Heart right ventricle (tissue), 16 donors: ENCODE results near the gene PRR23A. TPM values are rescaled to one million over a fixed set of nuclear protein-coding genes. Genes with fewer than 3 reads are reported as not detected.

ENCODE experiments used
- ATAC-seq, 8 donors: fragments of 200-7000 bp; cut with Tn5 transposase; one replicate each; pipeline ENCODE4 v1.9.1; 2020; ENCODE audit warnings: mild to moderate bottlenecking in 8 of 8, moderate library complexity in 8 of 8, moderate number of reproducible peaks in 1 of 8
- DNase-seq, 2 donors: peaks; one replicate each; pipeline ENCODE4 v3.0.0-alpha.2; 2020
- H3K27ac ChIP-seq, 10 donors: fragments of 200-600 bp; sonication (generic) in 2 of 10; one replicate each; pipeline versions ENCODE4 v1.5.0 to v1.8.0; 2020 to 2022; ENCODE audit warnings: mild to moderate bottlenecking in 3 of 10
- H3K27me3 ChIP-seq, 7 donors: fragments of 200-600 bp; one replicate each; pipeline ENCODE4 v1.8.0; 2021 to 2022; ENCODE audit warnings: mild to moderate bottlenecking in 2 of 7
- H3K36me3 ChIP-seq, 9 donors: fragments of 200-600 bp; sonication (generic) in 1 of 9; one replicate each; pipeline versions ENCODE4 v1.5.0 to v1.8.0; 2020 to 2022; ENCODE audit warnings: mild to moderate bottlenecking in 2 of 9
- H3K4me1 ChIP-seq, 9 donors: fragments of 200-600 bp; sonication (generic) in 1 of 9; one replicate each; pipeline versions ENCODE4 v1.5.0 to v1.8.0; 2020 to 2022; ENCODE audit warnings: mild to moderate bottlenecking in 4 of 9
- H3K4me3 ChIP-seq, 10 donors: fragments of 200-600 bp; sonication (generic) in 2 of 10; one replicate each; pipeline versions ENCODE4 v1.5.0 to v1.8.0; 2020 to 2022; ENCODE audit warnings: mild to moderate bottlenecking in 7 of 10, moderate library complexity in 2 of 10
- H3K9me3 ChIP-seq, 11 donors: fragments of 200-600 bp in 10 of 11; sonication (generic) in 2 of 11; one replicate each; pipeline versions ENCODE4 v1.5.0 to v1.8.0; 2013 to 2022; ENCODE audit warnings: mild to moderate bottlenecking in 2 of 11, control low read depth in 1 of 11, moderate library complexity in 1 of 11
- CTCF ChIP-seq, 9 donors: fragments of 200-600 bp; sonication (generic) in 2 of 9; IDR thresholded peaks; one replicate each; pipeline versions ENCODE4 v1.5.0 to v1.8.0; 2021 to 2022; ENCODE audit warnings: antibody characterized with exemption in 9 of 9, mild to moderate bottlenecking in 5 of 9, moderate library complexity in 1 of 9
- WGBS, 2 donors: extraction: QIAGEN DNeasy Blood & Tissue Kit; methylation state at CpG; one replicate each; pipeline ENCODE4 v1.1.7; 2013; ENCODE audit warnings: inconsistent platforms in 1 of 2; 5-methylcytosine and 5-hydroxymethylcytosine counted together
- intact Hi-C, 10 donors: fragments of 100-400 bp; cut with DNase I; formaldehyde crosslinking; loops; one replicate each; pipeline versions ENCODE4 v1.11.1 to v1.14.2; 2022
- polyA plus RNA-seq, 2 donors: library from polyadenylated mRNA; stranded (reverse); fragments of 200-250 nt; gene quantifications; one replicate each; pipeline ENCODE4 v1.2.3, GENCODE V29; 2013
- total RNA-seq, 10 donors: library from RNA; stranded (reverse); fragmentation: NEBNext Ultra II Directional in 3 of 10; extraction: Animal tissue kit (Norgen Biotek cat#: 25700) in 3 of 10; gene quantifications; one replicate each; pipeline versions ENCODE4 v1.2.1 to v1.2.4, GENCODE V29; 2021 to 2023
- donor health status: Arrhythmogenic right ventricular cardiomyopathy.
- donor health status: ischemic (EF 13 %, LVEDD 7.1; RV severe dilation, severe dysfunction).
- donor health status: healthy with polysubstance abuse.
- donor health status: DM: no; HTN: yes; CAD: no.
- donor health status: DM: no; HTN: no; CAD: no.
- donor health status: ischemic (EF 25% LVEDD 6.9; RV normal size, moderate dysfunction).
- donor health status: ischemic (EF 25% LVEDD 5.7; RV mildly dilated, moderate dysfunction).
- donor health status: healthy.
- donor health status: DM: yes; HTN: yes; CAD: no.
- donor health status: Ischemic cardiomyopathy.
- donor health status: ischemic (EF 35%, LVEDD 5.7; RV mildly dilated, moderate dysfunction).
- donor health status: nonischemic (EF 11% LVEDD 7.7; RV severe dilation, severe dysfunction).
- donor health status: DM: yes; HTN: yes; CAD: no.
- donor health status: PGD.
- donor health status: ischemic (EF 29% LVEDD 5.4; RV normal size, mild dysfunction).
- donor health status: nonischemic (EF 23%, LVEDD 6.1; RV moderate dilation, normal function).

Gene PRR23A
- total and polyA plus RNA-seq, 12 donors: not detected

- H3K9me3 ChIP-seq: no peaks in the 10 kb centered on the region
- H3K36me3 ChIP-seq: no peaks in the 10 kb centered on the region
- ATAC-seq (no peak), DNase-seq (no peak)
- no peaks in the 10 kb centered on the region for H3K4me1 ChIP-seq
- H3K4me3 ChIP-seq: no peak overlapping the region
- no peak for TF ChIP-seq CTCF (IDR thresholded peaks at IDR 0.05)
- no peak overlapping the region for H3K27ac ChIP-seq
- peaks cover 0 to 7% (median 0%) of the 10 kb centered on the region in 7 donors for H3K27me3 ChIP-seq
- intact Hi-C loops: no loop called here
- WGBS, 2 donors: 62 to 68% methylated on average over 3 of the region's 3 CpGs
These were observed 21.3 kb downstream of the PRR23A start for GRCh38 chr3:138984816-138985215.

GRCh38 chr3:138976047-138976446 is 30.0 kb downstream of the PRR23A start:
- TF ChIP-seq CTCF (IDR thresholded peaks at IDR 0.05): no peak
- Histone ChIP-seq H3K27ac (no peak overlapping the region), H3K36me3 (no peaks in the 10 kb centered on the region), H3K9me3 (no peaks in the 10 kb centered on the region), H3K4me1 (no peaks in the 10 kb centered on the region), H3K4me3 (no peak overlapping the region), H3K27me3 (peaks cover 0 to 15% (median 9%) of the 10 kb centered on the region in 7 donors)
- intact Hi-C loops: no loop called here
- ATAC-seq: no peak
- no peak for DNase-seq

- WGBS, 2 donors: 87 to 89% methylated on average over 8 of the region's 8 CpGs
- intact Hi-C loops: no loop called here
- Histone ChIP-seq H3K27ac (no peak overlapping the region), H3K4me1 (no peaks in the 10 kb centered on the region), H3K36me3 (no peaks in the 10 kb centered on the region), H3K4me3 (no peak overlapping the region), H3K9me3 (no peaks in the 10 kb centered on the region), H3K27me3 (peaks cover 0 to 20% (median 12%) of the 10 kb centered on the region in 7 donors)
- no peak for DNase-seq
- ATAC-seq: no peak
- TF ChIP-seq CTCF (IDR thresholded peaks at IDR 0.05): no peak
These were observed 30.7 kb downstream of the PRR23A start for GRCh38 chr3:138975351-138975750.

- WGBS, 2 donors: 81 to 82% methylated on average over 5 of the region's 5 CpGs
- Histone ChIP-seq H3K27ac (no peak overlapping the region), H3K4me1 (no peaks in the 10 kb centered on the region), H3K36me3 (no peaks in the 10 kb centered on the region), H3K27me3 (peaks cover 0 to 27% (median 16%) of the 10 kb centered on the region in 7 donors), H3K9me3 (no peaks in the 10 kb centered on the region), H3K4me3 (no peak overlapping the region)
- DNase-seq (no peak), ATAC-seq (no peak)
- intact Hi-C loops: no loop called here
- TF ChIP-seq CTCF (IDR thresholded peaks at IDR 0.05): no peak
These were observed 31.6 kb downstream of the PRR23A start for GRCh38 chr3:138974462-138974861.
